ENCODE measurements around the gene HES6. TPM values are rescaled to one million over a fixed set of nuclear protein-coding genes. Genes with fewer than 3 reads are reported as not detected.

HES6 gene
- polyA plus RNA-seq, 1 donor (not counting 4 experiments of a cell fraction or from before 2014, with no cell fraction given) = 0.80 TPM

DNA sequence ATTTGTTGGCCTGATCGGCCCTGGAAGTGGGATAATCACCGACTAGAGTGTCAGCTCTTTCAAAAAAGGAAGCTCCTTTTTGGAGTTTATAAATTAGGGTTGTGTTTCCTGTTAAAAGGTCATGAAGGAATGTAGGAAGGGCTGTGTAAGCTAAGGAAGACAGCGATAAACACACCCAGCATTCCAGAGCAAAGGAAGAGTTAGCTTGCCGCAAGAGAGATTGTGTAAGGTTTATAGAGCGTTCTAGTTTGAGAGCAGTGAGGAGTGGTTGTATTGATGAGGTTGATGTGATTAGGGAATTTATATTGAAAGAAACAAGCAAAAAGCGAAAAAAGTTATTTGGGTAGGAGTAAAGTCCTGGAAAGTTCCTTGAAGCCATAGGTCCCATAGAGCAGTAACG is 32.8 kb downstream of the HES6 start:
- peaks cover 6% of the 10 kb centered on the region for H3K4me1 ChIP-seq (ENCODE audit: control insufficient read depth, extremely low read depth, insufficient read depth, low read length)
- no peaks in the 10 kb centered on the region for H3K9me3 ChIP-seq (ENCODE audit: control insufficient read depth, low read depth, low read length)
- no peaks in the 10 kb centered on the region for H3K9me1 ChIP-seq (ENCODE audit: control insufficient read depth, extremely low read depth, insufficient read depth, low read length)
- DNase-seq (ENCODE audit: low read depth, low spot score) (no peak), FAIRE-seq (no peak)
- dilution Hi-C loops (cut with MboI; ENCODE audit: extremely low pct_ligation_motif_present, low sequenced_read_pairs) = no loop called here
- no peak for TF ChIP-seq EZH2 (IDR thresholded peaks at IDR 0.05; ENCODE audit: low read length)
- TF ChIP-seq, protein P1, sequence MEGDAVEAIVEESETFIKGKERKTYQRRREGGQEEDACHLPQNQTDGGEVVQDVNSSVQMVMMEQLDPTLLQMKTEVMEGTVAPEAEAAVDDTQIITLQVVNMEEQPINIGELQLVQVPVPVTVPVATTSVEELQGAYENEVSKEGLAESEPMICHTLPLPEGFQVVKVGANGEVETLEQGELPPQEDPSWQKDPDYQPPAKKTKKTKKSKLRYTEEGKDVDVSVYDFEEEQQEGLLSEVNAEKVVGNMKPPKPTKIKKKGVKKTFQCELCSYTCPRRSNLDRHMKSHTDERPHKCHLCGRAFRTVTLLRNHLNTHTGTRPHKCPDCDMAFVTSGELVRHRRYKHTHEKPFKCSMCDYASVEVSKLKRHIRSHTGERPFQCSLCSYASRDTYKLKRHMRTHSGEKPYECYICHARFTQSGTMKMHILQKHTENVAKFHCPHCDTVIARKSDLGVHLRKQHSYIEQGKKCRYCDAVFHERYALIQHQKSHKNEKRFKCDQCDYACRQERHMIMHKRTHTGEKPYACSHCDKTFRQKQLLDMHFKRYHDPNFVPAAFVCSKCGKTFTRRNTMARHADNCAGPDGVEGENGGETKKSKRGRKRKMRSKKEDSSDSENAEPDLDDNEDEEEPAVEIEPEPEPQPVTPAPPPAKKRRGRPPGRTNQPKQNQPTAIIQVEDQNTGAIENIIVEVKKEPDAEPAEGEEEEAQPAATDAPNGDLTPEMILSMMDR (optimal IDR thresholded peaks at IDR 0.05 in 1 of 3, IDR thresholded peaks at IDR 0.05 in 1 of 3, conservative IDR thresholded peaks at IDR 0.05 in 1 of 3; ENCODE audit: extremely low read depth in 1 of 3, insufficient read depth in 2 of 3, low read length in 3 of 3) = no peak
- peaks cover 5% of the 10 kb centered on the region for H4K20me1 ChIP-seq (ENCODE audit: control insufficient read depth, extremely low read depth, insufficient read depth, low read length)
- no peak overlapping the region for H2AFZ ChIP-seq (ENCODE audit: control insufficient read depth, low read length)
- no peaks in the 10 kb centered on the region for H3K36me3 ChIP-seq (ENCODE audit: control insufficient read depth in 2 of 2, extremely low read depth in 1 of 2, insufficient read depth in 2 of 2, low read length in 2 of 2)
- peaks cover 14% of the 10 kb centered on the region for H3K79me2 ChIP-seq (ENCODE audit: control insufficient read depth, insufficient read depth, low read length)
- no peak overlapping the region for H3K9ac ChIP-seq (ENCODE audit: control insufficient read depth, extremely low read depth, insufficient read depth, low read length)
- peaks cover 5% of the 10 kb centered on the region for H3K27me3 ChIP-seq (ENCODE audit: control insufficient read depth, extremely low read depth, insufficient read depth, low read length)
- H3K4me3 ChIP-seq (ENCODE audit: control insufficient read depth in 2 of 3, extremely low read depth in 1 of 3, insufficient read depth in 2 of 3, low read depth in 1 of 3, low read length in 3 of 3) = no peak overlapping the region
- H3K4me2 ChIP-seq (ENCODE audit: control insufficient read depth, extremely low read depth, insufficient read depth, low read depth, low read length) = no peak overlapping the region
- no peak overlapping the region for H3K27ac ChIP-seq (ENCODE audit: control insufficient read depth, insufficient read depth, low read length)

DNA sequence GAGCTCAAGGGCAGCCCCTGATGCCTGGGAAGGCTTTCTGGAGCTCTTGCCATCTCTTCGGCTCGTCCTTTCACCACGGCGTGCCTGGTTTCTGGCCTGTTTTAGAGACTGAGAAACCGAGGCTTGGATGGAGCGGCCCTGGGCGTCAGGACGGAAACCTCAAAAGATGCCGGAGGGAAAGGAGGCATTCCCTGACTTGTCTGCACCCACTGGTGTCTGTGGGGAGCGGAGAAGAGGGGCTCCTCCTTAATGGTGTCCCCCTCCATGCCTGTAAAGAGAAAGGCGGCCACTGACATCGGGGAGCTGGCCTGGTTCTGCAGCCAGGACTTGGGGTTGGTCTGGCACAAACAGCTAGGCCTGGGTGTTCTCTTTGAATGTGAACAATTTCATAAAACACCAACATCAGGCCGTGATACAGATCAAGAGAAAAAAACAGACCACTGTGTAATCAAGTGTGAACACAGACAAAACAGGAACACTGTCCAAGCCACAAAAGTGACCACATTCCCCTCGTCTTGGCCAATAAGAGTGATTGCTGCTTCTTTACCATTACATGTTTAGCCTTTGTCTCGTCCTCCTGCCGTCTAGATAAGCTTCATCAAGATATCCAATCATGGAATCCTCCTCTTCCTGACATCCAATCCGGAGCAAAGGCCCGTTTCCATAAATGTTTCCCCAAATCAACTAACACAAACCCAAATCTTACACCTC is 35.7 kb downstream of the HES6 start:
- FAIRE-seq (no peak), DNase-seq (ENCODE audit: low read depth, low spot score) (no peak)
- Histone ChIP-seq H3K36me3 (ENCODE audit: control insufficient read depth in 2 of 2, extremely low read depth in 1 of 2, insufficient read depth in 2 of 2, low read length in 2 of 2) (no peaks in the 10 kb centered on the region), H3K9me3 (ENCODE audit: control insufficient read depth, low read depth, low read length) (no peaks in the 10 kb centered on the region), H3K79me2 (ENCODE audit: control insufficient read depth, insufficient read depth, low read length) (peaks cover 43% of the 10 kb centered on the region), H3K27ac (ENCODE audit: control insufficient read depth, insufficient read depth, low read length) (peak overlapping the region; percentile 49), H3K9me1 (ENCODE audit: control insufficient read depth, extremely low read depth, insufficient read depth, low read length) (peaks cover 3% of the 10 kb centered on the region), H4K20me1 (ENCODE audit: control insufficient read depth, extremely low read depth, insufficient read depth, low read length) (peaks cover 14% of the 10 kb centered on the region), H3K4me3 (ENCODE audit: control insufficient read depth in 2 of 3, extremely low read depth in 1 of 3, insufficient read depth in 2 of 3, low read depth in 1 of 3, low read length in 3 of 3) (peak overlapping the region; percentile 16 to 58 (median 41)), H3K27me3 (ENCODE audit: control insufficient read depth, extremely low read depth, insufficient read depth, low read length) (peaks cover 5% of the 10 kb centered on the region), H3K4me2 (ENCODE audit: control insufficient read depth, extremely low read depth, insufficient read depth, low read depth, low read length) (peak overlapping the region; percentile 77), H3K4me1 (ENCODE audit: control insufficient read depth, extremely low read depth, insufficient read depth, low read length) (peaks cover 13% of the 10 kb centered on the region), H2AFZ (ENCODE audit: control insufficient read depth, low read length) (peak overlapping the region; percentile 58), H3K9ac (ENCODE audit: control insufficient read depth, extremely low read depth, insufficient read depth, low read length) (peak overlapping the region; percentile 73)
- dilution Hi-C loops (cut with MboI; ENCODE audit: extremely low pct_ligation_motif_present, low sequenced_read_pairs) = no loop called here
- TF ChIP-seq, protein P1 (optimal IDR thresholded peaks at IDR 0.05 in 1 of 3, IDR thresholded peaks at IDR 0.05 in 1 of 3, conservative IDR thresholded peaks at IDR 0.05 in 1 of 3; ENCODE audit: extremely low read depth in 1 of 3, insufficient read depth in 2 of 3, low read length in 3 of 3) = no peak
- no peak for TF ChIP-seq EZH2 (IDR thresholded peaks at IDR 0.05; ENCODE audit: low read length)

Measured in keratinocyte (primary cell).